ENCODE measurements around the gene TMEM260. TPM values are rescaled to one million over a fixed set of nuclear protein-coding genes. Genes with fewer than 3 reads are reported as not detected.
A peak's percentile ranks its signal among the peaks of the same experiment; 100 is the strongest.
"Not testable (repeated sequence)": the region's sequence is repeated elsewhere in the genome, so short reads cannot be mapped to it uniquely, and the experiment has no call there.

The TMEM260 gene
- polyA plus RNA-seq, 1 of the 3 experiments (the other 2 are of a cell fraction) = 5.4 TPM

DNA sequence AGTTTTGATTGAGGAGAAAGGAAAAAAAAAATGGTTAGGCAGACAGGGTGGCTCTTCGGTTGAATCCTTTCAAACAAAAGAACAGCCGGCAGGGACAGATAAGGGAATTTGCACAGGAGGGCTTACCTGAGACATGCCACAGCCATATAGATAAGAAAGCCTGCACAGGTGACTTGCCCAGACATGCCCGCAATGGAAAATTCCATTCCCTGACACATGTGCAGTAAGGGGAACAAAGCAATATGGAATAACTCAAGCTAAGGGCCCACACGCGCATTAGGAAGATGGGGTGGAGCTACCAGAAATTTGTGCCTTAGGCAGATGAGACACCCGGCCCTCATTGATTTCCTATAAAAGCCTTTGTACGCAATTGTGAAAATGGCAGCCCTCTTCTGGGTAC lies 86.7 kb downstream of the TMEM260 start:
- no peak for TF ChIP-seq CHD2 (IDR thresholded peaks at IDR 0.05; ENCODE audit: low read length, partially characterized antibody)
- Histone ChIP-seq H3K27ac (ENCODE audit: low read depth in 2 of 2, low read length in 1 of 2) (no peak overlapping the region), H3K27me3 (ENCODE audit: insufficient read depth) (no peaks in the 10 kb centered on the region; the same call in 1 of the 2 replicates), H3K4me1 (ENCODE audit: control insufficient read depth in 1 of 2, insufficient read depth in 2 of 2, low read depth in 1 of 2, low read length in 1 of 2) (no peaks in the 10 kb centered on the region), H3K36me3 (replicated peaks in 1 of 2; ENCODE audit: control insufficient read depth in 1 of 2, insufficient read depth in 2 of 2, low read length in 1 of 2) (no peaks in the 10 kb centered on the region), H3K79me2 (ENCODE audit: insufficient read depth) (no peaks in the 10 kb centered on the region), H3K4me3 (ENCODE audit: low read depth in 2 of 2, low read length in 1 of 2) (no peak overlapping the region), H3K9me2 (no peaks in the 10 kb centered on the region), H3F3A (replicated peaks; ENCODE audit: insufficient read depth) (no peaks in the 10 kb centered on the region), H3K9me3 (no peaks in the 10 kb centered on the region), H2AFZ (ENCODE audit: low read depth) (no peak overlapping the region), H4K20me1 (ENCODE audit: insufficient read depth) (no peaks in the 10 kb centered on the region), H3K9ac (no peak overlapping the region), H3K4me2 (no peak overlapping the region)
- ChIA-PET CTCF (no interaction called here), POLR2A (no interaction called here)
- WGBS (ENCODE audit: low lambda C conversion rate) = 75% methylated on average over 7 of the region's 7 CpGs
- no peak for DNase-seq

DNA sequence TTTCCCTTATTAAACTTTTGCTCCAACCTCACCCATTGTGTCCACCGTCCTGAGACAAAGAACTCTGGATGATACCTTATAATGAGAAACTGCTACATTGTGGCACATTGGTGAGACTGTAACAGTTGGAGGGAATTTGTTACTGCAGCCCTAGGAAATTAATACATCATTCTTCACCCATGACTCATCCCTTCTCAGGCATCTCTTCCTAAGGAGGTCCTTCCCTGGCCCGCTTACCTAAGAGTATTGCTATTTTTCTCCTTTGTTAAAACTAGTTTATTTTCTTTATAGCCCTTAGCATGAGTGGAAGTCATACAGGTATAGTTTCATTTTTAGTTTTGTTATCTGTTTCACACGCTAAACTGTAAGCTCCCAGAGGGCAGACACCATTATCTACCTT lies 87.1 kb downstream of the TMEM260 start:
- no peaks in the 10 kb centered on the region for H3K4me1 ChIP-seq (ENCODE audit: control insufficient read depth in 1 of 2, insufficient read depth in 2 of 2, low read depth in 1 of 2, low read length in 1 of 2)
- ChIA-PET CTCF (no interaction called here), POLR2A (no interaction called here)
- no peak for DNase-seq
- no peaks in the 10 kb centered on the region for H3K9me2 ChIP-seq
- H2AFZ ChIP-seq (ENCODE audit: low read depth) = no peak overlapping the region
- no peaks in the 10 kb centered on the region; the same call in 1 of the 2 replicates for H3K27me3 ChIP-seq (ENCODE audit: insufficient read depth)
- no peak overlapping the region for H3K27ac ChIP-seq (ENCODE audit: low read depth in 2 of 2, low read length in 1 of 2)
- no peak overlapping the region for H3K9ac ChIP-seq
- no peaks in the 10 kb centered on the region for H3K79me2 ChIP-seq (ENCODE audit: insufficient read depth)
- H3K9me3 ChIP-seq = no peaks in the 10 kb centered on the region
- no peaks in the 10 kb centered on the region for H4K20me1 ChIP-seq (ENCODE audit: insufficient read depth)
- H3K36me3 ChIP-seq (replicated peaks in 1 of 2; ENCODE audit: control insufficient read depth in 1 of 2, insufficient read depth in 2 of 2, low read length in 1 of 2) = no peaks in the 10 kb centered on the region
- H3K4me2 ChIP-seq = no peak overlapping the region
- H3K4me3 ChIP-seq (ENCODE audit: low read depth in 2 of 2, low read length in 1 of 2) = no peak overlapping the region
- WGBS (ENCODE audit: low lambda C conversion rate) = 29% methylated on average over 3 of the region's 3 CpGs
- TF ChIP-seq CHD2 (IDR thresholded peaks at IDR 0.05; ENCODE audit: low read length, partially characterized antibody) (no peak), JUND (IDR thresholded peaks at IDR 0.05) (peak; percentile 27; the same call in 1 of the 2 replicates)
- no peaks in the 10 kb centered on the region for H3F3A ChIP-seq (replicated peaks; ENCODE audit: insufficient read depth)

GRCh38 chr14:56667290-56667689 lies 87.7 kb downstream of the TMEM260 start:
- H3F3A ChIP-seq (replicated peaks; ENCODE audit: insufficient read depth); H3K79me2 ChIP-seq (ENCODE audit: insufficient read depth); H3K9ac ChIP-seq; H3K9me2 ChIP-seq; H3K4me2 ChIP-seq; H2AFZ ChIP-seq (ENCODE audit: low read depth); DNase-seq; H3K4me1 ChIP-seq (ENCODE audit: control insufficient read depth in 1 of 2, insufficient read depth in 2 of 2, low read depth in 1 of 2, low read length in 1 of 2); H3K9me3 ChIP-seq; H3K4me3 ChIP-seq (ENCODE audit: low read depth in 2 of 2, low read length in 1 of 2); POLR2A ChIA-PET; H4K20me1 ChIP-seq (ENCODE audit: insufficient read depth); H3K36me3 ChIP-seq (replicated peaks in 1 of 2; ENCODE audit: control insufficient read depth in 1 of 2, insufficient read depth in 2 of 2, low read length in 1 of 2); H3K27ac ChIP-seq (ENCODE audit: low read depth in 2 of 2, low read length in 1 of 2); H3K27me3 ChIP-seq (ENCODE audit: insufficient read depth); CTCF ChIA-PET: not testable (repeated sequence)
- WGBS (ENCODE audit: low lambda C conversion rate) = 2% methylated on average over 4 of the region's 11 CpGs

DNA sequence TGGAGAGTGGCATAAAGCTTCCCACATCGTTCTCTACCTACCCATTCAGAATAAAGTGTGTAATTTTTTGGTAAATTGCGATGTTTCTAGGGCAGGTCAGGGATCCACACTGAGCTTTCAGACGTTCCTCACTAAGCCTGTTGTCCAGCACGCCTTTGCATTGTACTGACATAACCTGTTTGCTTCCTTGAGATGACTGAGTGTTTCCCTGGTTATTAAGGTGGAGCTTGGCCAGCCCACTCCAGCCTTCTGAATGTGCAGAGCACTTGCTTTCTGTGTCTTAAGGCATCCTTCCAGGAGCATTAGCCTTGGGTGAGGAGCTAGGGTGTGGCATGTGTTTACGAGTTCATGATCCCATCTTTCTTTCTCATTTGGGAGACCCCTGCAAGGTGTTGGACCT lies 96.4 kb downstream of the TMEM260 start:
- no peak for DNase-seq
- no peaks in the 10 kb centered on the region for H3K79me2 ChIP-seq (ENCODE audit: insufficient read depth)
- POLR2A ChIA-PET = no interaction called here
- H3K4me3 ChIP-seq (ENCODE audit: low read depth in 2 of 2, low read length in 1 of 2) = no peak overlapping the region
- no peak overlapping the region for H3K4me2 ChIP-seq
- 0 out of 2 replicates have a peak, but pooled peaks cover 10% of the 10 kb centered on the region for H3K27me3 ChIP-seq (ENCODE audit: insufficient read depth)
- CTCF ChIA-PET = interaction anchor here (1.0 kb wide), 1 partner anchor 1321 kb away, joined by 3 read pairs; no protein-coding TSS in a partner anchor
- H3K4me1 ChIP-seq (ENCODE audit: control insufficient read depth in 1 of 2, insufficient read depth in 2 of 2, low read depth in 1 of 2, low read length in 1 of 2) = no peaks in the 10 kb centered on the region
- no peaks in the 10 kb centered on the region for H4K20me1 ChIP-seq (ENCODE audit: insufficient read depth)
- H3K36me3 ChIP-seq (replicated peaks in 1 of 2; ENCODE audit: control insufficient read depth in 1 of 2, insufficient read depth in 2 of 2, low read length in 1 of 2) = no peaks in the 10 kb centered on the region
- no peak overlapping the region for H2AFZ ChIP-seq (ENCODE audit: low read depth)
- H3K9ac ChIP-seq = no peak overlapping the region
- H3K9me2 ChIP-seq = 0 out of 2 replicates have a peak, but pooled peaks cover 3% of the 10 kb centered on the region
- no peaks in the 10 kb centered on the region for H3K9me3 ChIP-seq
- WGBS (ENCODE audit: low lambda C conversion rate) = 0% methylated on average over 5 of the region's 5 CpGs
- H3K27ac ChIP-seq (ENCODE audit: low read depth in 2 of 2, low read length in 1 of 2) = no peak overlapping the region
- H3F3A ChIP-seq (replicated peaks; ENCODE audit: insufficient read depth) = no peaks in the 10 kb centered on the region
- TF ChIP-seq TCF12 (IDR thresholded peaks at IDR 0.05) = no peak
- no peak for TF ChIP-seq ELF1 (IDR thresholded peaks at IDR 0.05)
- TF ChIP-seq CHD2 (IDR thresholded peaks at IDR 0.05; ENCODE audit: low read length, partially characterized antibody) = no peak
- TF ChIP-seq, protein P1, sequence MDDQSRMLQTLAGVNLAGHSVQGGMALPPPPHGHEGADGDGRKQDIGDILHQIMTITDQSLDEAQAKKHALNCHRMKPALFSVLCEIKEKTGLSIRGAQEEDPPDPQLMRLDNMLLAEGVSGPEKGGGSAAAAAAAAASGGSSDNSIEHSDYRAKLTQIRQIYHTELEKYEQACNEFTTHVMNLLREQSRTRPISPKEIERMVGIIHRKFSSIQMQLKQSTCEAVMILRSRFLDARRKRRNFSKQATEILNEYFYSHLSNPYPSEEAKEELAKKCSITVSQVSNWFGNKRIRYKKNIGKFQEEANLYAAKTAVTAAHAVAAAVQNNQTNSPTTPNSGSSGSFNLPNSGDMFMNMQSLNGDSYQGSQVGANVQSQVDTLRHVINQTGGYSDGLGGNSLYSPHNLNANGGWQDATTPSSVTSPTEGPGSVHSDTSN (IDR thresholded peaks at IDR 0.05) = no peak
- TF ChIP-seq EZH2phosphoT487 (IDR thresholded peaks at IDR 0.05; ENCODE audit: borderline replicate concordance, low read depth) = no peak
- no peak for TF ChIP-seq JUND (IDR thresholded peaks at IDR 0.05)
- TF ChIP-seq TAF1 (IDR thresholded peaks at IDR 0.05; ENCODE audit: borderline replicate concordance, low read depth, low read length) = no peak
- no peak for TF ChIP-seq MEF2A (IDR thresholded peaks at IDR 0.05; ENCODE audit: borderline replicate concordance, low read depth)
- no peak for TF ChIP-seq POLR2AphosphoS5 (IDR thresholded peaks at IDR 0.05; ENCODE audit: low read depth, low read length)
- TF ChIP-seq TEAD4 (IDR thresholded peaks at IDR 0.05; ENCODE audit: borderline replicate concordance, insufficient read depth) = no peak
- TF ChIP-seq, protein P2, sequence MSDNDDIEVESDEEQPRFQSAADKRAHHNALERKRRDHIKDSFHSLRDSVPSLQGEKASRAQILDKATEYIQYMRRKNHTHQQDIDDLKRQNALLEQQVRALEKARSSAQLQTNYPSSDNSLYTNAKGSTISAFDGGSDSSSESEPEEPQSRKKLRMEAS (IDR thresholded peaks at IDR 0.05; ENCODE audit: low read depth) = no peak
- no peak for TF ChIP-seq GATA2 (CRISPR knock-in tag; IDR thresholded peaks at IDR 0.05)
- no peak for TF ChIP-seq SMC3 (IDR thresholded peaks at IDR 0.05; ENCODE audit: low read depth, low read length)
- TF ChIP-seq MXI1 (IDR thresholded peaks at IDR 0.05; ENCODE audit: low read depth, low read length) = no peak
- no peak for TF ChIP-seq NRF1 (IDR thresholded peaks at IDR 0.05; ENCODE audit: low read depth, low read length)
- no peak for TF ChIP-seq RAD21 (IDR thresholded peaks at IDR 0.05; ENCODE audit: low read length)
- TF ChIP-seq USF2 (IDR thresholded peaks at IDR 0.05; ENCODE audit: borderline replicate concordance, low read depth, low read length) = no peak
